D721Med (cell line): ENCODE data around the gene SLC66A1.

Experiments
- DNase-seq: peaks from one replicate; pipeline ENCODE4 v3.0.0; 2011; ENCODE audit warnings: low spot score; ENCODE audit not compliant: insufficient read length
- FAIRE-seq: peaks from 2 replicates; lab custom pipeline; 2011; peaks lifted over from hg19 to GRCh38; lab: Jason Lieb, UNC
- TF ChIP-seq, protein P1 (sequence below): IDR thresholded peaks from 2 replicates; pipeline ENCODE4 v1.5.1; 2012; ENCODE audit warnings: mild to moderate bottlenecking, control low read depth; ENCODE audit not compliant: insufficient read depth; ENCODE audit errors: missing control alignments

The SLC66A1 gene

GRCh38 chr1:19342062-19342750 is 30.1 kb downstream of the SLC66A1 start:
- FAIRE-seq (no peak), DNase-seq (no peak)
- TF ChIP-seq, protein P1, sequence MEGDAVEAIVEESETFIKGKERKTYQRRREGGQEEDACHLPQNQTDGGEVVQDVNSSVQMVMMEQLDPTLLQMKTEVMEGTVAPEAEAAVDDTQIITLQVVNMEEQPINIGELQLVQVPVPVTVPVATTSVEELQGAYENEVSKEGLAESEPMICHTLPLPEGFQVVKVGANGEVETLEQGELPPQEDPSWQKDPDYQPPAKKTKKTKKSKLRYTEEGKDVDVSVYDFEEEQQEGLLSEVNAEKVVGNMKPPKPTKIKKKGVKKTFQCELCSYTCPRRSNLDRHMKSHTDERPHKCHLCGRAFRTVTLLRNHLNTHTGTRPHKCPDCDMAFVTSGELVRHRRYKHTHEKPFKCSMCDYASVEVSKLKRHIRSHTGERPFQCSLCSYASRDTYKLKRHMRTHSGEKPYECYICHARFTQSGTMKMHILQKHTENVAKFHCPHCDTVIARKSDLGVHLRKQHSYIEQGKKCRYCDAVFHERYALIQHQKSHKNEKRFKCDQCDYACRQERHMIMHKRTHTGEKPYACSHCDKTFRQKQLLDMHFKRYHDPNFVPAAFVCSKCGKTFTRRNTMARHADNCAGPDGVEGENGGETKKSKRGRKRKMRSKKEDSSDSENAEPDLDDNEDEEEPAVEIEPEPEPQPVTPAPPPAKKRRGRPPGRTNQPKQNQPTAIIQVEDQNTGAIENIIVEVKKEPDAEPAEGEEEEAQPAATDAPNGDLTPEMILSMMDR: no peak

DNA sequence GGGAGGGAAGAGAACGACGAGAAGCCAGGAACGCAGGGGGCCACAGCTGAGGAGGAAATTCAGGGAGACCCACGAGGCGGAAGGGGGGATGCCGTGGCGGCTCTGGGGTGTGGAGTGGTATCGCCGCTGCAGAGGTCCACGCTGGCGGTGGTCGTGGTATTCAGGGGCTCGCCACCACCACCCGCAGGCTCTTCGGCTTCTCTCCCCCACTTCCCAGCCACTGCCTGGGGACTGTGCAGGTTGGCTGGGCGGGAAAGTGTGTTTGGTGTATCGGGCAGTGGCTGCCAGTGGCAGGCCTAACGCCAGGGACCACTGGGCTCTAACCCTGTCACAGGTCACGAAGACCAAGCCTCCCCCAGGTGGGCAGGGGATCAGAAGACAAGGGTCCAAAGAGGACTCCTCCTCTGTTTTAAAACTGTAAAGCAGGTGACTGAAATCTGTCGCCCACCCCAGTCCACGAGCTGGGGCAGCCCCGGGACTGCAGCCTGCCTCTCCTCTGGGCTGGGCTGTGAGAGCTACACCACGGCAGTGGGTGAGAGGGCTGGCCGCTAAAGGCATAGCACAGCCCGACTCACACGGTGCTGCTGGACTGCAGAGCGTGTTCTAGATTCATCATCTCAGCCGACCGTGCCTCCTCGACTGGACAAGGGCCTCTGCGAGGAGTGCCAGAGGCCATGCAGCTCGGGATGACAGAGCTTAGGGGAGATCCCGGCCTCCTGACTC is 30.9 kb downstream of the SLC66A1 start:
- DNase-seq (no peak), FAIRE-seq (no peak)
- TF ChIP-seq, protein P1: no peak

DNA sequence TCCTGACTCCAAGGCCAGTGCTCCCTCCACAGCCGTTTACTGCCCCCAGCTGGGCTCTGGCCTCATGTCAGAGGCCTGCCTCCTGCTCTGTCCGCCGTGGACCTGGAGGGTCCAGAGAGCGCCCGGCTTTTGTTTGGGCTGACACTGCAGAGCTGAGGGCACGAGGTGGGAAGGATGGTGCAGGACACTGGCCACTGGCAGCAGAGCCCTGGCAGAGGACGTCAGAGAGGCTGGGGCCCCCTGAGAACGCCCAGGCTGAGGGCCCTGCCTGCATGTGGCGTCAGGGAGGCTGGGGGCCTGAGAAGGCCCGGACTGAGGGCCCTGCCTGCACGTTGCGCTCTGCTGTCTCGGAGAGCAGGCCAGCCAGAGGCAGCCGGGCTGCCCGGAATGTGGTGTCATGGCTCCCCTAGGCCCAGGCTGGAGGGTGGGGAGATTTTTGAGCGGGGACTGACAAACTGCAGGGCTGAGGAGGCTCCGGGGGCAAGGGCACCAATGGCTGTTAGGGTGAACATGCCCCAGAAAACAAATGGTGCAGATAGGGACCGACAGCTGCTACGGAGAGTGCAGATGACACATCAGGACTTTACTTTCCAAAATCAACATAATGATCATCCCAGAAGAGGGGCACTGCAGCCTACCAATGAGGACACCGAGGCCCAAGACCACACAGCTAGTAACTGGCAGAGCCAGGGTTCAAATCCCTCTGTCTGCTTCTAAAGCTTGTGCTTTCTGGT is 31.7 kb downstream of the SLC66A1 start:
- TF ChIP-seq, protein P1: no peak
- no peak for DNase-seq
- no peak for FAIRE-seq

DNA sequence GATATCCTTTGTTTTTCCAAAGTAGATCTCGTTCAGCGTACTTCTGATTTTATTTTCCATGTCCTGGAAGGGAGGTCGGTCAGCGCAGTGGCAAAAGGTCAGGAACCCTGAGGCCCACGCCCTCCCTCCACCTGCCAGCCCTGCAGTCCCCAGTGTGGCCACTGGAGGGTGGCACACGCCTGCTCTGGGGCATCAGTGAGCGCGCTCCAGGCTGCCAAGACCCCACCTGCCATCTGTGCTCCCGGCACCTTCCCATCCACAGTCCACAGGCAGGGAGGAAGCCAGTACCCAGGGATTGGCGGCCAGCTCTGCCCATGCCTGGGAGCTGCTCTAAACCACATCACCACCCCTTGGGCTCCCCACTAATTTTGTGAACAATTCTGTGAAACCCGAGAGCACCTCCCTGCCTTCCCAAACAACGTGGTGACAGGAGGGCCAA is 32.3 kb downstream of the SLC66A1 start:
- FAIRE-seq (no peak), DNase-seq (peak; percentile 37)
- TF ChIP-seq, protein P1: peak; percentile 71

GRCh38 chr1:19344831-19345230 is 32.7 kb downstream of the SLC66A1 start:
- TF ChIP-seq, protein P1: no peak
- no peak for DNase-seq
- no peak for FAIRE-seq

GRCh38 chr1:19345391-19345790 is 33.3 kb downstream of the SLC66A1 start:
- no peak for FAIRE-seq
- TF ChIP-seq, protein P1: no peak

More at GRCh38 chr1:19345391-19345790, 33.3 kb downstream of the SLC66A1 start:
- no peak for DNase-seq
